ENCODE results near the gene FYN.

DNA sequence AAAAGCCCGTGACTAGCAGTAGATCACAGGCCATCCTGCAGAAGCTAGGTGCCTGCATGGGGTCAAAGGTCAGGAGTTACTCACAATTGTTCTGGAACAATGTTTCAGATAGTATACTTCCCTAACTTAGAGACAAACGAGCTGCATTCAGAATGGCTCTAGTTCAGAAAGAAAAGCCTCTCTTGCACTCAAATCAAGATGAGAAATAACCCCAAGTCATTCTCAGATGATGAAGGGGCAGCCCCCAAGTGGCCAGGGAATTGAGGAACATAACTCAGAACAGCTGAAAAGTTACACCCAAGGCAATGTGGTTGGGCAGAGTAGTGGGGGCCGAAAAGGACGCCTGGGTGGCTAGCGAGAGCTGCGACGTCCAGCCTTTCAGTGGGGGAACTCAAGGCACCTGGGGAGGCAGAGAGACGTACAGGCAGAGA, 27.8 kb downstream of the FYN start:
- TF ChIP-seq, protein P1, sequence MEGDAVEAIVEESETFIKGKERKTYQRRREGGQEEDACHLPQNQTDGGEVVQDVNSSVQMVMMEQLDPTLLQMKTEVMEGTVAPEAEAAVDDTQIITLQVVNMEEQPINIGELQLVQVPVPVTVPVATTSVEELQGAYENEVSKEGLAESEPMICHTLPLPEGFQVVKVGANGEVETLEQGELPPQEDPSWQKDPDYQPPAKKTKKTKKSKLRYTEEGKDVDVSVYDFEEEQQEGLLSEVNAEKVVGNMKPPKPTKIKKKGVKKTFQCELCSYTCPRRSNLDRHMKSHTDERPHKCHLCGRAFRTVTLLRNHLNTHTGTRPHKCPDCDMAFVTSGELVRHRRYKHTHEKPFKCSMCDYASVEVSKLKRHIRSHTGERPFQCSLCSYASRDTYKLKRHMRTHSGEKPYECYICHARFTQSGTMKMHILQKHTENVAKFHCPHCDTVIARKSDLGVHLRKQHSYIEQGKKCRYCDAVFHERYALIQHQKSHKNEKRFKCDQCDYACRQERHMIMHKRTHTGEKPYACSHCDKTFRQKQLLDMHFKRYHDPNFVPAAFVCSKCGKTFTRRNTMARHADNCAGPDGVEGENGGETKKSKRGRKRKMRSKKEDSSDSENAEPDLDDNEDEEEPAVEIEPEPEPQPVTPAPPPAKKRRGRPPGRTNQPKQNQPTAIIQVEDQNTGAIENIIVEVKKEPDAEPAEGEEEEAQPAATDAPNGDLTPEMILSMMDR (IDR thresholded peaks at IDR 0.05; ENCODE audit: low read depth, low read length, poor library complexity, severe bottlenecking), result no peak
- no peak for TF ChIP-seq EZH2phosphoT487 (IDR thresholded peaks at IDR 0.05; ENCODE audit: borderline replicate concordance, low read length)

Measured in DOHH2 (cell line).